HCEC 1CT (cell line): ENCODE data around the gene BTBD10.

Experiments
- DNase-seq: peaks from one replicate; pipeline ENCODE4 v3.0.0-alpha.2; 2017

BTBD10 gene

GRCh38 chr11:13373216-13373615 is 89.8 kb downstream of the BTBD10 start:
- no peak for DNase-seq

- DNase-seq = peak; percentile 16
Observed at GRCh38 chr11:13368041-13368446, 95.0 kb downstream of the BTBD10 start.

GRCh38 chr11:13367115-13367514 is 95.9 kb downstream of the BTBD10 start:
- no peak for DNase-seq

- no peak for DNase-seq
Observed at GRCh38 chr11:13366266-13367026, 96.6 kb downstream of the BTBD10 start.

- DNase-seq = no peak
Observed at GRCh38 chr11:13364388-13364787, 98.6 kb downstream of the BTBD10 start.

GRCh38 chr11:13362596-13363109 is 100.4 kb downstream of the BTBD10 start:
- no peak for DNase-seq

GRCh38 chr11:13358596-13359270 is 104.3 kb downstream of the BTBD10 start:
- DNase-seq = no peak

- DNase-seq = no peak
Observed at GRCh38 chr11:13357232-13357631, 105.8 kb downstream of the BTBD10 start.

- DNase-seq = no peak
Observed at GRCh38 chr11:13355191-13355590, 107.8 kb downstream of the BTBD10 start.

- peak; percentile 17 for DNase-seq
Observed at GRCh38 chr11:13354335-13354734, 108.7 kb downstream of the BTBD10 start.

GRCh38 chr11:13352711-13353110 is 110.3 kb downstream of the BTBD10 start:
- no peak for DNase-seq

GRCh38 chr11:13349581-13349980 is 113.4 kb downstream of the BTBD10 start:
- DNase-seq = no peak

- DNase-seq = no peak
Observed at GRCh38 chr11:13349046-13349445, 114.0 kb downstream of the BTBD10 start.

GRCh38 chr11:13348305-13348704 is 114.7 kb downstream of the BTBD10 start:
- DNase-seq = no peak

- DNase-seq = no peak
Observed at GRCh38 chr11:13347901-13348300, 115.1 kb downstream of the BTBD10 start.

- DNase-seq = no peak
Observed at GRCh38 chr11:13346470-13346869, 116.6 kb downstream of the BTBD10 start.

GRCh38 chr11:13344818-13345217 is 118.2 kb downstream of the BTBD10 start:
- DNase-seq = no peak

- peak; percentile 60 for DNase-seq
Observed at GRCh38 chr11:13343931-13344717, 118.9 kb downstream of the BTBD10 start.

GRCh38 chr11:13343067-13343466 is 120.0 kb downstream of the BTBD10 start:
- DNase-seq = no peak

- DNase-seq = no peak
Observed at GRCh38 chr11:13341026-13341425, 122.0 kb downstream of the BTBD10 start.

GRCh38 chr11:13339195-13340153 is 123.5 kb downstream of the BTBD10 start:
- peak; percentile 95 for DNase-seq

- DNase-seq = peak; percentile 57
Observed at GRCh38 chr11:13338427-13339069, 124.5 kb downstream of the BTBD10 start.
